Brain microvascular endothelial cell (primary cell): ENCODE results near the gene HIP1.
A peak's percentile ranks its signal among the peaks of the same experiment; 100 is the strongest.

Experiments used
- DNase-seq: peaks from one replicate; pipeline ENCODE4 v3.0.0-alpha.2; 2020
- H3K27ac ChIP-seq: fragments of 250-450 bp; sonication (Bioruptor Pico); 2 replicates; pipeline ENCODE4 v1.5.1; 2020; ENCODE audit warnings: mild to moderate bottlenecking, moderate library complexity
- H3K27me3 ChIP-seq: fragments of 250-450 bp; sonication (Bioruptor Pico); replicated peaks from 2 replicates; pipeline ENCODE4 v1.5.1; 2020; ENCODE audit warnings: mild to moderate bottlenecking
- H3K36me3 ChIP-seq: fragments of 250-450 bp; sonication (Bioruptor Pico); replicated peaks from 2 replicates; pipeline ENCODE4 v1.5.1; 2020; ENCODE audit warnings: mild to moderate bottlenecking
- H3K4me3 ChIP-seq: 2 replicates; pipeline ENCODE4 v1.5.1; 2011; ENCODE audit warnings: low read depth, mild to moderate bottlenecking, control low read depth, low read length, moderate library complexity
- in situ Hi-C: cut with HindIII; loops from 2 replicates; pipeline ENCODE4 v1.10.0; 2017; ENCODE audit warnings: low sequenced_read_pairs, low pct_ligation_motif_present
- TF ChIP-seq, protein P1 (sequence below): IDR thresholded peaks from 2 replicates; pipeline ENCODE4 v1.5.1; 2011; ENCODE audit warnings: low read depth, mild to moderate bottlenecking, moderate library complexity, low read length, control low read depth, inconsistent platforms; ENCODE audit errors: missing control alignments

The HIP1 gene

DNA sequence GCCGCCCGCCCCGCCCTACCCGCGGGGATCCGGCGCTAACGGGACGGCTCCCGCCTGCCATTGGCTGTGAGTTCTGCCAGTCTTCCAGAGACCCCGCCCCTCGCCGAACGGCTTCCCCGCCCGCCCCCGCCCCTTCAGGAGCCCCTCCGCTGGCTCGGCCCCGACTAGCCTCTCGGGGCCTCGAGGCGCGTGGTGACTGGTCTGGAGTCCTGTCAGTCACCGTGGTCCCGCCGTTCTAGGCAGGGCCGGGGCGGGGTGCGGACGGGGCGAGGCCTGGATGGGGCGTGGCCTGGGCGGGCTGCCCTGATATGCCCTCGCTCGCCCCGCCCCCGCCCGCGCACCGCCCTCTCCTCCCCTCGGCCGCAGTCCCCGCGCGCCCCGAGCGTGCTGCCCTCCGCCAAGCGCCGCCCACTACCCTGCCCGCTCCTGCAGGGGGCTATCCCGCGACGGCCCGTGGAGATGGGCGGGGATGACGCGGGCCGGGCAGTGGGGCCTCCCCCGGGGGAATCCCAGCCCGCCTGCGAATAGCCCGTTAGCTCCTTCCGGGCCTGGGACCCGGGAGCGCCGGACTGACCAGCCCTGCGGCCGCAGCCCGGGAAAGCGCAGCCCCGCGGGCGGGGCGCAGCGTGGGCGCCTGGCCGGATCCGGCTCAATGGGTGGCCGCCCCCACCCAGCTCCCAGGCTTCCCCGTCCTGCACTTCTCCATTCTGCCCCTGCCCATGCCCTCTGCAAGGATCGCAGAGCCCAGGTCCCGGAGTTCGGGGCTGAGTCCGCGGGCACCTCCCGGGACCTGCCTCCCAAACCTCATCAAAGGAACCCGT is 444 bp upstream of the HIP1 start:
- TF ChIP-seq, protein P1, sequence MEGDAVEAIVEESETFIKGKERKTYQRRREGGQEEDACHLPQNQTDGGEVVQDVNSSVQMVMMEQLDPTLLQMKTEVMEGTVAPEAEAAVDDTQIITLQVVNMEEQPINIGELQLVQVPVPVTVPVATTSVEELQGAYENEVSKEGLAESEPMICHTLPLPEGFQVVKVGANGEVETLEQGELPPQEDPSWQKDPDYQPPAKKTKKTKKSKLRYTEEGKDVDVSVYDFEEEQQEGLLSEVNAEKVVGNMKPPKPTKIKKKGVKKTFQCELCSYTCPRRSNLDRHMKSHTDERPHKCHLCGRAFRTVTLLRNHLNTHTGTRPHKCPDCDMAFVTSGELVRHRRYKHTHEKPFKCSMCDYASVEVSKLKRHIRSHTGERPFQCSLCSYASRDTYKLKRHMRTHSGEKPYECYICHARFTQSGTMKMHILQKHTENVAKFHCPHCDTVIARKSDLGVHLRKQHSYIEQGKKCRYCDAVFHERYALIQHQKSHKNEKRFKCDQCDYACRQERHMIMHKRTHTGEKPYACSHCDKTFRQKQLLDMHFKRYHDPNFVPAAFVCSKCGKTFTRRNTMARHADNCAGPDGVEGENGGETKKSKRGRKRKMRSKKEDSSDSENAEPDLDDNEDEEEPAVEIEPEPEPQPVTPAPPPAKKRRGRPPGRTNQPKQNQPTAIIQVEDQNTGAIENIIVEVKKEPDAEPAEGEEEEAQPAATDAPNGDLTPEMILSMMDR, result no peak
- in situ Hi-C loops, result no loop called here
- Histone ChIP-seq H3K27me3 (no peaks in the 10 kb centered on the region), H3K27ac (peak overlapping the region; percentile 6), H3K4me3 (peak overlapping the region; percentile 88), H3K36me3 (no peaks in the 10 kb centered on the region)
- peak; percentile 98 for DNase-seq

DNA sequence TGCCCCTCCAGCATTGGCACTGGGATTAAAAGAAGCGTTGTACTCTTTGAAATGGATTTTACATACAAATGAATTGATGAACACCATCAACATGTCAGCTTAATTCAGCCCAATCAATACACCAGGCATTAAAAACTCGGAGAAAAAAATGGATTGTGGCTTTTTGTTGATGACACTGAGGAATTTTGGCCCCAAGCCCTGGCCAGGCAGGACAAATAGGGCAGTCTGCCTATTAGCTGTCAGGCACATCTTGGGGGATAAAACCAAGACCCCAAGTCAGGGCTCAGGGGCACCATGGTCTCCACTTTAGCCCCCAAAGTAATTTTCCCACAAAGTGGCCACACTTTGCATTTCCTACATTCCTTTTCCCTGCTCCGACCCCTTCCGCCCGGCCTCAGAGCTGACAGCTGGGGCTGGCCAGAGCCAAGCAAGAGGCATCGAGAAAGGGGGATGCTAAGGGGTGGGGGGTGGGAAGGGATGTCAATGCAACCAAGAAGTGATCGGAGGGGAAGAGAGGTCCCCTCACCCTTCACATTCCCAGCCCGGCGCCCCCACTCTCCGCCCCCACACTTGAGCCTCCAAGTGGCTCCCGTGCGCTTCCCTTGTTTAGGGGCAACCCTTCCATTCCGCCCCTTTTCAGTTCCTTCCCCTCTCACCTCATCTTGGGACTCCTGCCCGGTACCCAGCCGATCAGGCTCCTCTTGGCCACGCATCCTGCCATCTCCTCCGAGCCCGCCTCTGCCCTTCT is 711 bp downstream of the HIP1 start:
- H3K4me3 ChIP-seq, result peak overlapping the region; percentile 88
- H3K27me3 ChIP-seq, result no peaks in the 10 kb centered on the region
- H3K27ac ChIP-seq, result no peak overlapping the region
- in situ Hi-C loops, result no loop called here
- DNase-seq, result no peak
- no peaks in the 10 kb centered on the region for H3K36me3 ChIP-seq
- TF ChIP-seq, protein P1, result no peak

DNA sequence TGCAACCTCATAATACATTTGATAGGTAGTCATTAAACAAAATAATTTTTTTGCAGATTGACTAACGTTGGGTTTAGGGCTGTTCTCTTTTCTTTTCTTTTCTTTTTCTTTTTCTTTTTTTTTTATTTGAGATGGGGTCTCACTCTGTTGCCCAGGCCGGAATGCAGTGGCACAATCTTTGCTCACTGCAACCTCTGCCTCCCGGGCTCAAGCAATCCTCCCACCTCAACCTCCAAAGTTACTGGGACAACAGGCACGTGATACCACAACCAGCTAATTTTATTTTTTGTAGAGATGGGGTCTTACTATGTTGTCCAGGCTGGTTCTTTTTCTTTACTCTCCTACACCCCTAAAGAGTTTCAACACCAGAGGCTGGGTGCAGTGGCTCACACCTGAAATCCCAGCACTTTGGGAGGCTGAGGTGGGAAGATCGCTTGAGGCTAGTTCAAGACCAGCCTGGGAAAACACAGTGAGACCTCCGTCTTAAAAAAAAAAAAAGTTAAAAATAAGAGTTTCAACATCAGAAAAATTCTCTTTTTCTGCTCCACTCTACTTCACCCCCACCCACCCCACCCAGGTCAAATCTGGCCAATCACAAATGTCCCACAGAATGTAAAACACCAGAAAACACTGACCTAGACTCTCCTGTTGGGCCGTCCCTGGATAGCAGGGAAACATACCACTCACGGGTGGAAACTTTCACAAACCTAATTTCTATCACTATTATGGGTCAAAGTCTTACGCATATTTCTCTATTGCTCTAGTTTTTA is 3.0 kb downstream of the HIP1 start:
- Histone ChIP-seq H3K36me3 (no peaks in the 10 kb centered on the region), H3K4me3 (no peak overlapping the region), H3K27ac (no peak overlapping the region), H3K27me3 (no peaks in the 10 kb centered on the region)
- TF ChIP-seq, protein P1, result no peak
- in situ Hi-C loops, result no loop called here
- DNase-seq, result no peak

DNA sequence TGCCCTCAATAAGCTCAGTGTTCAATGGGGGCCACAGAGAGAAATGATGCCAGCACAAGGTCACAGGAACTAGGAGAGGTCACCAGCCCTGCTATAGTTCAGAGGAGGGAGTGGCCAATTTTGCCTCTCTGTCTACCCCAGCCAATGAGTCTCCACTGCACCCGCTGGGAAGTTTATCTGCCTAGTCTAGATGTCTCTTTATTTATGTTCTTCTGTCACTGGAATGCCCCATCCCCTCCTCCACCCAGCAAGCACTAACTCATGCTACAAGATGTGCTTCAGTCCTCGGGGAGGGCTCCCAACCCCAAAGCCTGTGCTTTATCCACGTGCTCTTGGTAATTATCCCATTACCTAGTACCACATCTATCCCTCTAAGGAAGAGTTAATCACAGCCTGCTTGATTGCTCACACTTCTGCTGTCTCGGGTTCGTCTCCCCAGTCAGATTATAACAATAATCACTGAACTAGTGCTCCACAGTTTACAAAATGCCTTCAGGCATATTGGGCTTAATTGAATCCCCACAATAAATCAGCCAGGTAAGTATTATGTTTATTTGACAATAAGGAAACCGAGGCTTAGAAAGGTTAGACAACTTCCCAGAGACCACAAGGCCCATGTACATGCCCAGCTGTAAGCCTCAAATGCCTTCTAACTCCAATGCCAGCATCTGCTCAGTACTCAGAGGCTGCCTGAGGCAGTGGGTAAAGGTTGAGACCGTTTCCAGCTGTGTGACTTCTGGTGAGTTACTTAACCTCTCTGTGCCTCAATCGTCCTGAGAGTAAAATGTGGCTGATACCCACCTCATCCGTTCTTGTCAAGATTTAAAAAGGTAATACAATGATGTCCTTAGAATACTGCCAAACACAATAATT is 3.9 kb downstream of the HIP1 start:
- Histone ChIP-seq H3K4me3 (no peak overlapping the region), H3K27me3 (no peaks in the 10 kb centered on the region), H3K27ac (no peak overlapping the region), H3K36me3 (no peaks in the 10 kb centered on the region)
- peak; percentile 73 for DNase-seq
- TF ChIP-seq, protein P1, result no peak
- in situ Hi-C loops, result no loop called here
